ENCODE measurements around the gene KRIT1. TPM values are rescaled to one million over a fixed set of nuclear protein-coding genes. Genes with fewer than 3 reads are reported as not detected.

Gene KRIT1
- total and polyA plus RNA-seq, 2 of the 13 experiments (the other 11 are each of a cell fraction or from before 2014, with no cell fraction given): 29.4 to 37.7 TPM

DNA sequence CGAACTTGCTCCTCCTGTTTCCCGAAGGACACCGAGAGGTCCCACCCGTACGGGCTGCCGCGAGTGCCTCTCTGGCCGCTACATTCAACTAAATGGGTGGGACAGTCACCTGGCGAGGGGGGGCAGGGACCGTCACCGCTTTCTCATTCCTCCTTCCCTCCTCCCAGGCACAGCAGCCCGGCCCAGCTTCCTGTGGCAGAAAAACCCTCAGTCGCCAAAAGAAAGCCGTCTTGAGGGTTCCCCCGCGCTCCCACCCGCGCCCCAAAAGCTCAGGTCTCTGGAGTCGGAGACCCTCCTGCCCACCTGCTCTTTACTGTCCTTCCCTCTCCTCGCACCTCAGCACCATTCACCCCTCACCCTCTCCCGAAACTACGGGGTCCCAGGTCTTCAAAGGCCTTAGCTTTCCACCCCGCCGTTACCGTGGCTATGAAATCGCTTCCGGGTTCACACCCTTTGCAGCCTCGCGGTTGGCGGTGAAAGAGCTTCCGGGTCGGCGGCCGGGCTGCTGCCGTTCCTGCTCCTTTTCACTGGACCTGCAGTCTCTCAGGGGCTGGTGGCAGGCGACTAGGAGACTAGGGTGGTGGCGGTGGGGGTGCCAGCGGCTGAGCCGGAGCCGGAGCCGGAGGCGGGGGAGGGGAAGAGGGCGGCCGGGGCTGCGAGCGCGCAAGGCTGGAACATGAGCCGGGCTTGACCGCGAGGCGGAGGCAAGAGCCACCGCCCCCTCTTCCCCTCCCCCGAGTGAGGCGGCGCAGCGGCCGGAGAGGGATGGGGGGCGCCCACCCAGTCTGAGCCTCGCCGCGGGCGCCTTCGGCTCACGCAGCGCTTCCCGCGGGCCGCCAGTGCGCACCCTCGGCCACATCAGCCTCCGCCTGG lies at the start of gene KRIT1, which contains the start of gene ANKIB1 (continued):
- TF ChIP-seq ZNF503 (CRISPR knock-in tag; IDR thresholded peaks at IDR 0.05) (0 out of 2 replicates have a peak, but pooled peaks have one; percentile 40), MAZ (IDR thresholded peaks at IDR 0.05; ENCODE audit: borderline replicate concordance, low read depth, low read length) (peak; percentile 61; the same call in 1 of the 2 replicates), MAZ (CRISPR knock-in tag; IDR thresholded peaks at IDR 0.05; ENCODE audit: low read depth) (no peak), PRMT3 (CRISPR knock-in tag; IDR thresholded peaks at IDR 0.05; ENCODE audit: borderline replicate concordance, low read depth) (no peak), MATR3 (CRISPR knock-in tag; IDR thresholded peaks at IDR 0.05) (no peak), MXI1 (IDR thresholded peaks at IDR 0.05; ENCODE audit: borderline replicate concordance, low read depth, low read length) (peak; percentile 31; the same call in 1 of the 3 replicates), ZNF598 (CRISPR knock-in tag; IDR thresholded peaks at IDR 0.05; ENCODE audit: borderline replicate concordance) (no peak), BATF2 (CRISPR knock-in tag; IDR thresholded peaks at IDR 0.05) (no peak), DPF2 (CRISPR knock-in tag; IDR thresholded peaks at IDR 0.05; ENCODE audit: borderline replicate concordance, low read depth) (no peak), ZNF274 (CRISPR knock-in tag; IDR thresholded peaks at IDR 0.05) (peak; percentile 55), PITX1 (CRISPR knock-in tag; IDR thresholded peaks at IDR 0.05) (peak; percentile 75), EEA1 (CRISPR knock-in tag; IDR thresholded peaks at IDR 0.05; ENCODE audit: borderline replicate concordance) (no peak), SYNCRIP (IDR thresholded peaks at IDR 0.05; ENCODE audit: insufficient read depth, low read depth, low read length) (no peak), TOPORS (CRISPR knock-in tag; IDR thresholded peaks at IDR 0.05) (no peak), ZNF468 (CRISPR knock-in tag; IDR thresholded peaks at IDR 0.05) (no peak), CHD2 (IDR thresholded peaks at IDR 0.05; ENCODE audit: low read depth, low read length) (peak; percentile 80), HCFC1 (IDR thresholded peaks at IDR 0.05; ENCODE audit: low read depth, low read length) (peak; percentile 44; the same call in 1 of the 2 replicates), NAIF1 (CRISPR knock-in tag; IDR thresholded peaks at IDR 0.05; ENCODE audit: borderline replicate concordance) (no peak; the same call in 1 of the 2 replicates), ZNF263 (CRISPR knock-in tag; IDR thresholded peaks at IDR 0.05) (0 out of 2 replicates have a peak, but pooled peaks have one; percentile 29)
- TF ChIP-seq, protein P1, sequence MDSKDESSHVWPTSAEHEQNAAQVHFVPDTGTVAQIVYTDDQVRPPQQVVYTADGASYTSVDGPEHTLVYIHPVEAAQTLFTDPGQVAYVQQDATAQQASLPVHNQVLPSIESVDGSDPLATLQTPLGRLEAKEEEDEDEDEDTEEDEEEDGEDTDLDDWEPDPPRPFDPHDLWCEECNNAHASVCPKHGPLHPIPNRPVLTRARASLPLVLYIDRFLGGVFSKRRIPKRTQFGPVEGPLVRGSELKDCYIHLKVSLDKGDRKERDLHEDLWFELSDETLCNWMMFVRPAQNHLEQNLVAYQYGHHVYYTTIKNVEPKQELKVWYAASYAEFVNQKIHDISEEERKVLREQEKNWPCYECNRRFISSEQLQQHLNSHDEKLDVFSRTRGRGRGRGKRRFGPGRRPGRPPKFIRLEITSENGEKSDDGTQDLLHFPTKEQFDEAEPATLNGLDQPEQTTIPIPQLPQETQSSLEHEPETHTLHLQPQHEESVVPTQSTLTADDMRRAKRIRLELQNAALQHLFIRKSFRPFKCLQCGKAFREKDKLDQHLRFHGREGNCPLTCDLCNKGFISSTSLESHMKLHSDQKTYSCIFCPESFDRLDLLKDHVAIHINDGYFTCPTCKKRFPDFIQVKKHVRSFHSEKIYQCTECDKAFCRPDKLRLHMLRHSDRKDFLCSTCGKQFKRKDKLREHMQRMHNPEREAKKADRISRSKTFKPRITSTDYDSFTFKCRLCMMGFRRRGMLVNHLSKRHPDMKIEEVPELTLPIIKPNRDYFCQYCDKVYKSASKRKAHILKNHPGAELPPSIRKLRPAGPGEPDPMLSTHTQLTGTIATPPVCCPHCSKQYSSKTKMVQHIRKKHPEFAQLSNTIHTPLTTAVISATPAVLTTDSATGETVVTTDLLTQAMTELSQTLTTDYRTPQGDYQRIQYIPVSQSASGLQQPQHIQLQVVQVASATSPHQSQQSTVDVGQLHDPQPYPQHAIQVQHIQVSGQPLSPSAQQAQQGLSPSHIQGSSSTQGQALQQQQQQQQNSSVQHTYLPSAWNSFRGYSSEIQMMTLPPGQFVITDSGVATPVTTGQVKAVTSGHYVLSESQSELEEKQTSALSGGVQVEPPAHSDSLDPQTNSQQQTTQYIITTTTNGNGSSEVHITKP (CRISPR knock-in tag; IDR thresholded peaks at IDR 0.05; ENCODE audit: low read depth): peak; percentile 31; the same call in 1 of the 2 replicates
